Transverse colon (tissue), 4 donors: ENCODE measurements around the gene CELSR1. TPM values are rescaled to one million over a fixed set of nuclear protein-coding genes. Genes with fewer than 3 reads are reported as not detected.
A peak's percentile ranks its signal among the peaks of the same experiment; 100 is the strongest.

ENCODE experiments used
- DNase-seq: peaks from one replicate; pipeline ENCODE4 v3.0.0-alpha.2; 2019
- H3K27ac ChIP-seq, 4 donors: fragments of 200-600 bp; sonication (generic); 2 replicates each; pipeline ENCODE4 v1.5.1; 2016 to 2018; ENCODE audit warnings: inconsistent platforms in 4 of 4
- H3K27me3 ChIP-seq: fragments of 200-600 bp; sonication (generic); 2 replicates; pipeline ENCODE4 v1.5.1; 2017; ENCODE audit warnings: inconsistent platforms
- H3K36me3 ChIP-seq, 4 donors: fragments of 200-600 bp; sonication (generic); 2 replicates each; pipeline ENCODE4 v1.5.1; 2017 to 2019; ENCODE audit warnings: inconsistent platforms in 4 of 4
- H3K4me1 ChIP-seq, 4 donors: fragments of 200-600 bp; sonication (generic); 2 replicates each; pipeline ENCODE4 v1.5.1; 2017 to 2020; ENCODE audit warnings: inconsistent platforms in 4 of 4
- H3K4me3 ChIP-seq, 4 donors: fragments of 200-600 bp; sonication (generic); 1 replicate in 1 of 4; 2 replicates in 3 of 4; pipeline versions ENCODE4 v1.5.1 to v1.6.1; 2017 to 2019; ENCODE audit warnings: inconsistent platforms in 4 of 4
- H3K9me3 ChIP-seq, 2 donors: fragments of 200-600 bp; sonication (generic); 2 replicates each; pipeline ENCODE4 v1.5.1; 2017 to 2019; ENCODE audit warnings: inconsistent platforms in 2 of 2
- EP300 ChIP-seq: sonication (generic); formaldehyde crosslinking; IDR thresholded peaks from one replicate; pipeline ENCODE4 v1.6.1; 2017; ENCODE audit warnings: antibody characterized with exemption, low read depth
- POLR2A ChIP-seq: fragments of 450-650 bp; IDR thresholded peaks from one replicate; pipeline ENCODE4 v1.6.1; 2016; ENCODE audit warnings: antibody characterized with exemption, mild to moderate bottlenecking, moderate library complexity
- POLR2AphosphoS5 ChIP-seq, 3 donors: sonication (generic); formaldehyde crosslinking; IDR thresholded peaks; one replicate each; pipeline ENCODE4 v1.6.1; 2016; ENCODE audit warnings: antibody characterized with exemption in 3 of 3
- WGBS, 2 donors: methylation state at CpG; one replicate each; pipeline ENCODE4 v1.1.5; 2018; ENCODE audit warnings: low coverage in 1 of 2; 5-methylcytosine and 5-hydroxymethylcytosine counted together
- in situ Hi-C, 4 donors: fragments of 200-750 bp; cut with MboI; loops; one replicate each; pipeline versions ENCODE4 v1.15.0 to v1.15.1; 2017; ENCODE audit warnings: low sequenced_read_pairs in 3 of 4, low pct_ligation_motif_present in 1 of 4, low pct_unique_long_range_greater_than_20kb in 1 of 4
- intact Hi-C: fragments of 100-400 bp; cut with DNase I; formaldehyde crosslinking; loops from one replicate; pipeline ENCODE4 v1.15.1; 2023; ENCODE audit warnings: low total_unique reads
- total RNA-seq, 4 donors: library from RNA; depleted of rRNA; stranded (reverse); fragments of >200 nt; gene quantifications; one replicate each; pipeline ENCODE4 v1.1.0, GENCODE V29; 2016
- TF ChIP-seq, protein P1 (sequence below), 5 experiments: fragments of 200-600 bp in 3 of 5; fragments of 450-650 bp in 2 of 5; sonication (generic) in 3 of 5; IDR thresholded peaks; 1 replicate in 2 of 5; 2 replicates in 3 of 5; pipeline ENCODE4 v1.5.1; 2016 to 2017; ENCODE audit warnings: antibody characterized with exemption in 5 of 5, inconsistent platforms in 3 of 5, mild to moderate bottlenecking in 2 of 5, moderate library complexity in 1 of 5

CELSR1 gene
- total RNA-seq, 4 donors from 2014 or later, result 0.96 to 2.5 (median 1.4) TPM

DNA sequence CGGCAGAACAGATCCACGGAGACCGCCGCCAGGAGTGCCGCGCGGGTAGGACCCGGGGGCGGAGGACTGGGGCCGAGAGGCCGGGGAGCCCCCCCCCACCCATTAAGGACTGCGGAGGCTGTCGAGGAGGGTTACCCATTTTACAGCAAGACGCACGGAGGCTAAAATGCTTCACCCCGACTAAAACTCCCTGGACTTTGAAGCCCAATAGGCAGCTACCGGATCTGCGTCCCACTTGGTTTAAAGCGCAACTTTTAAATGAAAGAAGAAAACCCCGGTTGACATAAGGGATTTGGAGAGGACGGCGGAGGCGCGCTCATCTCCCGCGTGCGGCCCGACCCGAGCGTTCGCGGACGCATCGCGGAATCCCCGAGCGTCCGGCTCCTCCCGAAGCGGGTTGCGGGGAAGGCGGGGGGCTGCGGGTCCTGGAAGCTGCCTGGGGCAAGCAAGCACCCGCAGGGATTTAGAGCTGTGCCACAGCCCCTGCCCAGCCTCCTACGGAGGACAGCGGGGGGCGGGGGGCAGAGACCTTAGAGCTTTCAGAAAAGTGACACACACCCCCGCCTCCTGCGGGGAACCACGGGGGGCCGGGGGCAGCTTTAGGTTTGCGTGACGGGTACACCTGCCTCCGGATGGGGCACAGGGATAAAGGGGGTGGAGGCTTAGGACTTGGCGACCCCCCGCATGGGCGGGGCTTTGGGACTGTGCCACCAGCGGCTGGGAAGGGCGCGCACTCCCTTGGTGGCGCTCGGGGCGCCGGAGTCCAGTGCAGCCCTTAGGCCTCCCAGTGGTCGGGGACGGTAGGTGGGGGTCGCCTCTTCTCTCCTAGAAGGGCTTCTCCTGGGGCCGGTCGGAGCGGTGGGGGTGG, 760 bp upstream of the CELSR1 start:
- intact Hi-C loops (loop anchor here (10.0 kb wide), 1 partner anchor 413 kb away; no protein-coding TSS in a partner anchor), in situ Hi-C loops (loop anchor here in 1 of 4 donors (25.0 kb wide), 1 partner anchor 426 kb away; no protein-coding TSS in a partner anchor)
- no peak for DNase-seq
- Histone ChIP-seq H3K27ac (no peak overlapping the region), H3K36me3 (no peaks in the 10 kb centered on the region), H3K27me3 (peaks cover 58% of the 10 kb centered on the region), H3K4me1 (peaks cover 0 to 19% (median 17%) of the 10 kb centered on the region in 4 donors), H3K9me3 (no peaks in the 10 kb centered on the region), H3K4me3 (peak overlapping the region; percentile 12 to 51 (median 29))
- TF ChIP-seq POLR2AphosphoS5 (IDR thresholded peaks at IDR 0.05) (no peak), POLR2A (no peak), EP300 (no peak)
- TF ChIP-seq, protein P1, sequence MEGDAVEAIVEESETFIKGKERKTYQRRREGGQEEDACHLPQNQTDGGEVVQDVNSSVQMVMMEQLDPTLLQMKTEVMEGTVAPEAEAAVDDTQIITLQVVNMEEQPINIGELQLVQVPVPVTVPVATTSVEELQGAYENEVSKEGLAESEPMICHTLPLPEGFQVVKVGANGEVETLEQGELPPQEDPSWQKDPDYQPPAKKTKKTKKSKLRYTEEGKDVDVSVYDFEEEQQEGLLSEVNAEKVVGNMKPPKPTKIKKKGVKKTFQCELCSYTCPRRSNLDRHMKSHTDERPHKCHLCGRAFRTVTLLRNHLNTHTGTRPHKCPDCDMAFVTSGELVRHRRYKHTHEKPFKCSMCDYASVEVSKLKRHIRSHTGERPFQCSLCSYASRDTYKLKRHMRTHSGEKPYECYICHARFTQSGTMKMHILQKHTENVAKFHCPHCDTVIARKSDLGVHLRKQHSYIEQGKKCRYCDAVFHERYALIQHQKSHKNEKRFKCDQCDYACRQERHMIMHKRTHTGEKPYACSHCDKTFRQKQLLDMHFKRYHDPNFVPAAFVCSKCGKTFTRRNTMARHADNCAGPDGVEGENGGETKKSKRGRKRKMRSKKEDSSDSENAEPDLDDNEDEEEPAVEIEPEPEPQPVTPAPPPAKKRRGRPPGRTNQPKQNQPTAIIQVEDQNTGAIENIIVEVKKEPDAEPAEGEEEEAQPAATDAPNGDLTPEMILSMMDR (IDR thresholded peaks at IDR 0.05), result no peak
- 3% methylated on average over 57 of the region's 70 CpGs; no CpG with 5 or more reads in 1 of the 2 donors for WGBS, 2 donors

DNA sequence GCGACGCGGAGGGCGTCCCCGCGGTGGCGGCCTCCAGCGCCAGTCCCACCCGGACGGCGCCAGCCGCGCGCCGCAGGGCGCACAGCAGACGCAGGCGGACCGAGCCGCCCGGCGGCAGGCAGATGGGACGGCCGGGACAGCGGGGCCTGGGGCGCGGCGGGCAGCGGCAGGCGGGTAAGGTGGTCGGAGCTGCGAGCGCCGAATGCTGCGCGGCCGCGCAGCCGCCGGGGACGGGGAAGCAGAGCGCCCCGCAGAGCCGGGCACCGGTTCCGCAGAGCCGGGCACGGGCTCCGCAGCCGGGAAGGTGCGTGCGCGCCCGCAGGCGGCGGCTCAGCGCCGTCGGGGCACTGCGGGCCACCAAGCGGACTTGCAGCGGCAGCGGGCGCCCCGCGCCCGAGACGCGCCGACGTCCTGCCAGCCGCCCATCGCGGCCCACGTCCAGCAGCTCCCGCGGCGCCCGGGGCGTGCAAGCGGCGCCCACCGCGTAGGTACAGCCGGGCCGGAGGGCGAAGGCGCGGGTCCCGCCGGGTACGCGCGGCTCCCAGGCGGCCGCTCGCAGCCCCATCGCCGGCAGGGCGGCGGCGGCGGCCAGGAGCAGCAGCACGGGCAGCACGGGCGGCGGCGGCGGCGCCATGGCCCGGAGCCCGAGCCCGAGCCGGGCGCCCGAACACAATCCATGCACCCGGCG, 739 bp downstream of the CELSR1 start:
- Histone ChIP-seq H3K9me3 (no peaks in the 10 kb centered on the region), H3K27ac (no peak overlapping the region), H3K4me3 (peak overlapping the region in 3 of 4 donors; percentile 22 to 51 (median 43)), H3K27me3 (peaks cover 58% of the 10 kb centered on the region), H3K4me1 (peaks cover 0 to 19% (median 17%) of the 10 kb centered on the region in 4 donors), H3K36me3 (no peaks in the 10 kb centered on the region)
- in situ Hi-C loops, result loop anchor here in 1 of 4 donors (25.0 kb wide), 1 partner anchor 424 kb away; no protein-coding TSS in a partner anchor
- intact Hi-C loops, result loop anchor here (10.0 kb wide), 1 partner anchor 412 kb away; no protein-coding TSS in a partner anchor
- TF ChIP-seq POLR2A (no peak), EP300 (no peak), POLR2AphosphoS5 (IDR thresholded peaks at IDR 0.05) (no peak)
- TF ChIP-seq, protein P1 (IDR thresholded peaks at IDR 0.05), result no peak
- no peak for DNase-seq
- WGBS, 2 donors, result 3% methylated on average over 51 of the region's 118 CpGs; no CpG with 5 or more reads in 1 of the 2 donors

DNA sequence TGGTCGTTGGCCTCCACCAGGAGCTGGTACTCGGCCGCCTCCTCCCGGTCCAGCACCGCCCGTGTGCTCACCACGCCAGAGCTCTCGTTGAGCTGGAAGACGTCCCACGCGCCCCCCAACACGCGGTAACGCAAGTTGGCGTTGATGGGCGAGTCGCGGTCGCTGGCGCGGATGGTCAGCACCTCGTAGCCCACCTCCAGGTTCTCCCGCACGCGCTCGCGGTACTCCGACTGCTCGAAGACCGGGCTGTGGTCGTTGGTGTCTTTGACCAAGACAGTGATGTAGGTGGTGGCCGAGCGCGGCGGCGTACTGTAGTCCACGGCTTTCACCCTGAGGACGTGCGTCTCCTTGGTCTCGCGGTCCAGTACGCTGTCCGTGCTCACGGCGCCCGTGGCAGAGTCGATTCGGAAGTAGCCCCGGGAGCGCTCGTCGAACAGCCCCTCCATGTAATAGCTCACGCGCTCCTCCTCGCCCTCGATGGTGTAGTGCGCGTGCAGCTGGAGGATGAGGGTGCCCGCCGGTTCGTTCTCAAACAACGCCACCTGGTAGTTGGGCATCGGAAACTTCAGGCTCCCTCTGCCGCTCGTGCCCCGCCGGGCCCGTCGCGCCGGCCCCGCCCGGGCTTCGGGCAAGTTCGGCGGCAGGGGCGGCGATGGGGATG, 1.4 kb downstream of the CELSR1 start:
- H3K36me3 ChIP-seq, result no peaks in the 10 kb centered on the region
- no peak overlapping the region for H3K4me3 ChIP-seq
- in situ Hi-C loops, result loop anchor here in 1 of 4 donors (25.0 kb wide), 1 partner anchor 424 kb away; no protein-coding TSS in a partner anchor
- intact Hi-C loops, result loop anchor here (10.0 kb wide), 1 partner anchor 411 kb away; no protein-coding TSS in a partner anchor
- DNase-seq, result no peak
- H3K27ac ChIP-seq, result no peak overlapping the region
- H3K4me1 ChIP-seq, result peaks cover 0 to 19% (median 17%) of the 10 kb centered on the region in 4 donors
- H3K9me3 ChIP-seq, result no peaks in the 10 kb centered on the region
- no peak for TF ChIP-seq EP300
- TF ChIP-seq, protein P1 (IDR thresholded peaks at IDR 0.05), result no peak
- no peak for TF ChIP-seq POLR2AphosphoS5 (IDR thresholded peaks at IDR 0.05)
- no peak for TF ChIP-seq POLR2A
- WGBS, 2 donors, result 74 to 100% methylated on average over 2 to 77 of the region's 78 CpGs
- peaks cover 53% of the 10 kb centered on the region for H3K27me3 ChIP-seq
